Activated CD8-positive, alpha-beta memory T cell treated with anti-CD3 and anti-CD28 coated beads, Interleukin-2, amount 50 U/mL, for 1 hour (primary cell): ENCODE measurements around the gene RNF213.
A peak's percentile ranks its signal among the peaks of the same experiment; 100 is the strongest.

ENCODE experiments used
- DNase-seq: peaks from one replicate; pipeline ENCODE4 v3.0.0-alpha.2; 2020; ENCODE audit errors: extremely low read depth

The RNF213 gene

GRCh38 chr17:80260791-80261158 is at the start of gene RNF213:
Gene RNF213 (plus strand): TSS chr17:80260852. CDS start chr17:80263682, 2,830 bp downstream.
- no peak for DNase-seq

GRCh38 chr17:80212109-80212508 is 48.5 kb upstream of the RNF213 start:
- DNase-seq: no peak

- no peak for DNase-seq
Observed at GRCh38 chr17:80212511-80212910, 48.1 kb upstream of the RNF213 start.

- no peak for DNase-seq
Observed at GRCh38 chr17:80212962-80213642, 47.5 kb upstream of the RNF213 start.

- DNase-seq: no peak
Observed at GRCh38 chr17:80213643-80213975, 47.0 kb upstream of the RNF213 start.

GRCh38 chr17:80214012-80214877 is 46.4 kb upstream of the RNF213 start:
- no peak for DNase-seq

GRCh38 chr17:80214878-80215210 is 45.8 kb upstream of the RNF213 start:
- DNase-seq: no peak

GRCh38 chr17:80216473-80217456 is 43.9 kb upstream of the RNF213 start:
- DNase-seq: no peak

GRCh38 chr17:80217703-80218362 is 42.8 kb upstream of the RNF213 start:
- DNase-seq: no peak

GRCh38 chr17:80218391-80218790 is 42.3 kb upstream of the RNF213 start:
- no peak for DNase-seq

GRCh38 chr17:80219013-80219762 is 41.5 kb upstream of the RNF213 start:
- peak; percentile 92 for DNase-seq

GRCh38 chr17:80219763-80220053 is 40.9 kb upstream of the RNF213 start:
- no peak for DNase-seq

GRCh38 chr17:80220054-80220735 is 40.5 kb upstream of the RNF213 start, which contains the start of the genes SGSH and SLC26A11:
Gene SGSH (minus strand): TSS chr17:80220333. CDS start chr17:80220313, 20 bp downstream.
Gene SLC26A11 (plus strand): TSS chr17:80220427. CDS start chr17:80221561, 1,134 bp downstream.
- DNase-seq: no peak

- DNase-seq: no peak
Observed at GRCh38 chr17:80220736-80221215, 39.9 kb upstream of the RNF213 start.

GRCh38 chr17:80221351-80222105 is 39.1 kb upstream of the RNF213 start:
- DNase-seq: no peak

GRCh38 chr17:80222376-80223141 is 38.1 kb upstream of the RNF213 start:
- no peak for DNase-seq

GRCh38 chr17:80223142-80223815 is 37.4 kb upstream of the RNF213 start:
- DNase-seq: no peak
